ENCODE data around the gene DPYSL4.

DPYSL4 gene

GRCh38 chr10:132253092-132253687, 66.4 kb downstream of the DPYSL4 start:
- Histone ChIP-seq H3K27ac (ENCODE audit: insufficient read depth, low read depth, low read length, poor library complexity, severe bottlenecking) (no peak overlapping the region), H3K36me3 (ENCODE audit: control insufficient read depth, insufficient read depth, low read length) (no peaks in the 10 kb centered on the region), H3K27me3 (ENCODE audit: control insufficient read depth, insufficient read depth, low read length, poor library complexity, severe bottlenecking) (no peaks in the 10 kb centered on the region), H3K4me3 (ENCODE audit: insufficient read depth, low read depth, low read length) (no peak overlapping the region), H3K9me3 (ENCODE audit: control insufficient read depth, low read length) (no peaks in the 10 kb centered on the region), H3K4me1 (ENCODE audit: control insufficient read depth, insufficient read depth, low read length) (no peaks in the 10 kb centered on the region)
- 35 to 36% methylated on average over 19 of the region's 19 CpGs for WGBS, 2 experiments

- WGBS, 2 experiments, result 91 to 93% methylated on average over 14 of the region's 14 CpGs
- H3K36me3 ChIP-seq (ENCODE audit: control insufficient read depth, insufficient read depth, low read length), result no peaks in the 10 kb centered on the region
- no peak overlapping the region for H3K27ac ChIP-seq (ENCODE audit: insufficient read depth, low read depth, low read length, poor library complexity, severe bottlenecking)
- H3K9me3 ChIP-seq (ENCODE audit: control insufficient read depth, low read length), result no peaks in the 10 kb centered on the region
- H3K4me3 ChIP-seq (ENCODE audit: insufficient read depth, low read depth, low read length), result no peak overlapping the region
- H3K4me1 ChIP-seq (ENCODE audit: control insufficient read depth, insufficient read depth, low read length), result no peaks in the 10 kb centered on the region
- no peaks in the 10 kb centered on the region for H3K27me3 ChIP-seq (ENCODE audit: control insufficient read depth, insufficient read depth, low read length, poor library complexity, severe bottlenecking)
Measured at GRCh38 chr10:132254841-132255240, 68.1 kb downstream of the DPYSL4 start.
